COR-L47 (cell line): ENCODE results near the gene NPY1R.

Source experiments
- DNase-seq: peaks from one replicate; lab custom pipeline; 2025; lab: John Stamatoyannopoulos, UW

The NPY1R gene

DNA sequence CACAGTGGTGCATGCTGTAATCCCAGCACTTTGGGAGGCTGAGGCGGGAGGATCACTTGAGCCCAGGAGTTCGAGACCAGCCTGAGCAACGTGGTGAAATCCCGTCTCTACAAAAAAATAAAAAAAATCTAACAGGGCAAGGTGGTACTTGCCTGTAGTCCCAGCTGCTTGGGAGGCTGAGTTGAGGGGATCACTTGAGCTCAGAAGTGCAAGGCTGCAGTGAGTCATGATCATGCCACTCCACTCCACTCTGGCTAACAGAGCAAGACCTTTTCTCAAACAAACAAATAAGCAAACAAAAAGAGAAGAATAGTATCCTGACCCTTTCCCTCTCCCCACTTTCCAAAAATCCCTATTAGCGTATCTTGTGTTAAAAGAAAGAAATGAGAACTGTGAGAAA lies 52.7 kb downstream of the NPY1R start:
- DNase-seq: no peak

- DNase-seq: no peak
Observed at GRCh38 chr4:163274861-163275260, 57.5 kb downstream of the NPY1R start.
